Measurements from ENCODE around the gene UGGT2. TPM values are rescaled to one million over a fixed set of nuclear protein-coding genes. Genes with fewer than 3 reads are reported as not detected.
"Not testable (repeated sequence)": the region's sequence is repeated elsewhere in the genome, so short reads cannot be mapped to it uniquely, and the experiment has no call there.

UGGT2 gene
- polyA plus RNA-seq, 2 of the 4 experiments (the other 2 are of a cell fraction), result 10.3 to 27.9 TPM

DNA sequence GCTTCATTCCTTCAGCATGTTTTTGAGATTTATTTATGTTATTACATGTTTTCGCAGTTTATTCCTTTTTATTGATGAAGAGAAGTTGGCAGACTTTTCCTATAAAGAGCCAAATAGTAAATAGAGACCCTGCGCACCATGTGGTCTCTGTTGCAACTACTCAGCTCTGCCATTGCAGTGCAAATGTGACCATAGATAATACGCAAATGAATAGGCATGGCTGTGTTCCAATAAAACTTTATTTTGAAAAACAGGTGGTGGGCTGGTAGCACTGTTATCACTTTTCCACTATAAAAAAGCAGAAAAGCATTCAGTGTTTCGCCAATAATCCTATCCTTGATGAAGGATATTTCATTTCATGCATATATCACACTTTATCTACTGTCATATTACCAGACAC, 281.3 kb downstream of the UGGT2 start (continued):
- TF ChIP-seq REST (IDR thresholded peaks at IDR 0.05), result no peak

- CTCF ChIA-PET, result interaction anchor here (0.9 kb wide), 1 partner anchor 140 kb away, joined by 3 read pairs; no protein-coding TSS in a partner anchor
- Histone ChIP-seq H3K4me3 (no peak overlapping the region), H3K27ac (no peak overlapping the region), H3K4me1 (no peaks in the 10 kb centered on the region), H3K9me3 (no peaks in the 10 kb centered on the region), H3K4me2 (no peak overlapping the region)
- ATAC-seq, result no peak
- 93% methylated on average over 4 of the region's 4 CpGs for WGBS (ENCODE audit: missing lambda C conversion rate)
- POLR2A ChIA-PET, result no interaction called here
- DNase-seq (ENCODE audit: low read depth in 1 of 2, low spot score in 1 of 2), result no peak
- FAIRE-seq, result no peak
- TF ChIP-seq CBX2 (IDR thresholded peaks at IDR 0.05; ENCODE audit: borderline replicate concordance, low read depth) (no peak), POLR2A (IDR thresholded peaks at IDR 0.05; ENCODE audit: low read length) (no peak), FOSB (CRISPR knock-in tag; IDR thresholded peaks at IDR 0.05) (no peak), CHD2 (IDR thresholded peaks at IDR 0.05; ENCODE audit: low read length, partially characterized antibody) (no peak), RAD21 (conservative IDR thresholded peaks at IDR 0.05 in 1 of 2, IDR thresholded peaks at IDR 0.05 in 1 of 2) (no peak), HOXA7 (CRISPR knock-in tag; IDR thresholded peaks at IDR 0.05) (no peak), HOXB13 (CRISPR knock-in tag; IDR thresholded peaks at IDR 0.05; ENCODE audit: low read depth) (no peak), PHF8 (IDR thresholded peaks at IDR 0.05; ENCODE audit: borderline replicate concordance, low read depth) (no peak), HDAC2 (IDR thresholded peaks at IDR 0.05) (no peak), ZC3H11A (IDR thresholded peaks at IDR 0.05) (no peak), ATOH8 (CRISPR knock-in tag; IDR thresholded peaks at IDR 0.05; ENCODE audit: low read depth) (no peak), CTCF (IDR thresholded peaks at IDR 0.05) (no peak), NFE2L2 (conservative IDR thresholded peaks at IDR 0.05; ENCODE audit: low read length) (no peak), USF2 (IDR thresholded peaks at IDR 0.05) (no peak), BHLHE40 (IDR thresholded peaks at IDR 0.05; ENCODE audit: low read depth, low read length) (no peak), JUN (IDR thresholded peaks at IDR 0.05) (no peak), RNF2 (IDR thresholded peaks at IDR 0.05; ENCODE audit: borderline replicate concordance, low read depth) (no peak), RCOR1 (IDR thresholded peaks at IDR 0.05; ENCODE audit: low read depth, low read length) (no peak), RARB (CRISPR knock-in tag; IDR thresholded peaks at IDR 0.05) (no peak)
Observed at GRCh38 chr13:95763601-95764000, 289.6 kb downstream of the UGGT2 start.

GRCh38 chr13:95762626-95763025, 290.6 kb downstream of the UGGT2 start:
- not testable (repeated sequence) for FAIRE-seq, H3K9me3 ChIP-seq

More at GRCh38 chr13:95762626-95763025, 290.6 kb downstream of the UGGT2 start:
- H3K4me3 ChIP-seq; H3K4me1 ChIP-seq; DNase-seq (ENCODE audit: low read depth in 1 of 2, low spot score in 1 of 2); H3K4me2 ChIP-seq; CTCF ChIA-PET; POLR2A ChIA-PET; ATAC-seq; H3K27ac ChIP-seq: not testable (repeated sequence)
- WGBS (ENCODE audit: missing lambda C conversion rate), result 87% methylated on average over 3 of the region's 3 CpGs

Measured in A549 (cell line).